GM19035 (cell line): Measurements from ENCODE around the gene GAS2.

Experiments used
- ATAC-seq: cut with Tn5 transposase; IDR thresholded peaks from one replicate; pipeline ENCODE4 v1.9.1; 2021; ENCODE audit not compliant: unreplicated experiment

Gene GAS2

GRCh38 chr11:22786475-22786874 lies 120.1 kb downstream of the GAS2 start:
- peak; percentile 91 for ATAC-seq

GRCh38 chr11:22787055-22787454 lies 120.6 kb downstream of the GAS2 start:
- no peak for ATAC-seq

GRCh38 chr11:22787551-22788162 lies 121.2 kb downstream of the GAS2 start:
- no peak for ATAC-seq

GRCh38 chr11:22792497-22792896 lies 126.1 kb downstream of the GAS2 start:
- ATAC-seq = no peak

GRCh38 chr11:22795914-22796313 lies 129.5 kb downstream of the GAS2 start:
- ATAC-seq = no peak

- ATAC-seq = no peak
These were observed 130.6 kb downstream of the GAS2 start for GRCh38 chr11:22797047-22797446.

GRCh38 chr11:22798901-22799300 lies 132.5 kb downstream of the GAS2 start:
- ATAC-seq = no peak

- no peak for ATAC-seq
These were observed 134.1 kb downstream of the GAS2 start for GRCh38 chr11:22800482-22800881.

- no peak for ATAC-seq
These were observed 136.4 kb downstream of the GAS2 start for GRCh38 chr11:22802861-22803260.

GRCh38 chr11:22807391-22807790 lies 141.0 kb downstream of the GAS2 start:
- no peak for ATAC-seq

GRCh38 chr11:22807855-22808570 lies 141.6 kb downstream of the GAS2 start:
- ATAC-seq = peak; percentile 75

- ATAC-seq = peak; percentile 31
These were observed 142.3 kb downstream of the GAS2 start for GRCh38 chr11:22808571-22809197.

GRCh38 chr11:22809893-22810292 lies 143.5 kb downstream of the GAS2 start:
- no peak for ATAC-seq

GRCh38 chr11:22822203-22822602 lies 155.8 kb downstream of the GAS2 start:
- ATAC-seq = no peak

- ATAC-seq = no peak
These were observed 162.0 kb downstream of the GAS2 start for GRCh38 chr11:22828373-22828772.

GRCh38 chr11:22829231-22830081 lies 163.0 kb downstream of the GAS2 start, which contains the start of gene SVIP:
Gene SVIP (minus strand): TSS chr11:22829801. CDS start chr11:22829748, 53 bp downstream.
- ATAC-seq = peak; percentile 93

- ATAC-seq = no peak
These were observed 163.6 kb downstream of the GAS2 start for GRCh38 chr11:22830082-22830414.

GRCh38 chr11:22832315-22833015 lies 166.1 kb downstream of the GAS2 start:
- ATAC-seq = no peak

- no peak for ATAC-seq
These were observed 180.3 kb downstream of the GAS2 start for GRCh38 chr11:22846726-22847125.

- no peak for ATAC-seq
These were observed 185.1 kb downstream of the GAS2 start for GRCh38 chr11:22851477-22851876.

- ATAC-seq = no peak
These were observed 193.3 kb downstream of the GAS2 start for GRCh38 chr11:22859756-22860155.
